Measurements from ENCODE around the gene CES5A. TPM values are rescaled to one million over a fixed set of nuclear protein-coding genes. Genes with fewer than 3 reads are reported as not detected.

Gene CES5A
- total RNA-seq, 1 donor from 2014 or later = not detected

GRCh38 chr16:55873122-55873521, 2.1 kb downstream of the CES5A start:
- H3K4me3 ChIP-seq (ENCODE audit: low read depth, low read length) = no peak overlapping the region
- FAIRE-seq (no peak), DNase-seq (ENCODE audit: low read depth) (no peak)
- no peaks in the 10 kb centered on the region for H3K27me3 ChIP-seq (ENCODE audit: control insufficient read depth, insufficient read depth, low read length)
- TF ChIP-seq CTCF (IDR thresholded peaks at IDR 0.05; ENCODE audit: insufficient read depth, low read length, severe bottlenecking) = no peak
- H3K36me3 ChIP-seq (ENCODE audit: control insufficient read depth, insufficient read depth, low read length) = no peaks in the 10 kb centered on the region

GRCh38 chr16:55872130-55872529, 3.0 kb downstream of the CES5A start:
- DNase-seq (ENCODE audit: low read depth) (no peak), FAIRE-seq (no peak)
- Histone ChIP-seq H3K27me3 (ENCODE audit: control insufficient read depth, insufficient read depth, low read length) (no peaks in the 10 kb centered on the region), H3K4me3 (ENCODE audit: low read depth, low read length) (no peak overlapping the region), H3K36me3 (ENCODE audit: control insufficient read depth, insufficient read depth, low read length) (no peaks in the 10 kb centered on the region)
- no peak for TF ChIP-seq CTCF (IDR thresholded peaks at IDR 0.05; ENCODE audit: insufficient read depth, low read length, severe bottlenecking)

- DNase-seq (ENCODE audit: low read depth) (no peak), FAIRE-seq (no peak)
- no peak for TF ChIP-seq CTCF (IDR thresholded peaks at IDR 0.05; ENCODE audit: insufficient read depth, low read length, severe bottlenecking)
- Histone ChIP-seq H3K27me3 (ENCODE audit: control insufficient read depth, insufficient read depth, low read length) (no peaks in the 10 kb centered on the region), H3K4me3 (ENCODE audit: low read depth, low read length) (no peak overlapping the region), H3K36me3 (ENCODE audit: control insufficient read depth, insufficient read depth, low read length) (no peaks in the 10 kb centered on the region)
Measured at GRCh38 chr16:55871411-55872038, 3.6 kb downstream of the CES5A start.

GRCh38 chr16:55868980-55869379, 6.2 kb downstream of the CES5A start:
- DNase-seq (ENCODE audit: low read depth) (no peak), FAIRE-seq (no peak)
- Histone ChIP-seq H3K36me3 (ENCODE audit: control insufficient read depth, insufficient read depth, low read length) (no peaks in the 10 kb centered on the region), H3K27me3 (ENCODE audit: control insufficient read depth, insufficient read depth, low read length) (no peaks in the 10 kb centered on the region), H3K4me3 (ENCODE audit: low read depth, low read length) (no peak overlapping the region)
- TF ChIP-seq CTCF (IDR thresholded peaks at IDR 0.05; ENCODE audit: insufficient read depth, low read length, severe bottlenecking) = no peak

- no peak overlapping the region for H3K4me3 ChIP-seq (ENCODE audit: low read depth, low read length)
- no peak for FAIRE-seq
Measured at GRCh38 chr16:55868137-55868536, 7.0 kb downstream of the CES5A start.

More at GRCh38 chr16:55868137-55868536, 7.0 kb downstream of the CES5A start:
- TF ChIP-seq CTCF (IDR thresholded peaks at IDR 0.05; ENCODE audit: insufficient read depth, low read length, severe bottlenecking) = no peak
- Histone ChIP-seq H3K36me3 (ENCODE audit: control insufficient read depth, insufficient read depth, low read length) (no peaks in the 10 kb centered on the region), H3K27me3 (ENCODE audit: control insufficient read depth, insufficient read depth, low read length) (no peaks in the 10 kb centered on the region)
- DNase-seq (ENCODE audit: low read depth) = no peak

Data from bronchial epithelial cell (primary cell).